Measurements from ENCODE around the gene PXDN.

The PXDN gene

DNA sequence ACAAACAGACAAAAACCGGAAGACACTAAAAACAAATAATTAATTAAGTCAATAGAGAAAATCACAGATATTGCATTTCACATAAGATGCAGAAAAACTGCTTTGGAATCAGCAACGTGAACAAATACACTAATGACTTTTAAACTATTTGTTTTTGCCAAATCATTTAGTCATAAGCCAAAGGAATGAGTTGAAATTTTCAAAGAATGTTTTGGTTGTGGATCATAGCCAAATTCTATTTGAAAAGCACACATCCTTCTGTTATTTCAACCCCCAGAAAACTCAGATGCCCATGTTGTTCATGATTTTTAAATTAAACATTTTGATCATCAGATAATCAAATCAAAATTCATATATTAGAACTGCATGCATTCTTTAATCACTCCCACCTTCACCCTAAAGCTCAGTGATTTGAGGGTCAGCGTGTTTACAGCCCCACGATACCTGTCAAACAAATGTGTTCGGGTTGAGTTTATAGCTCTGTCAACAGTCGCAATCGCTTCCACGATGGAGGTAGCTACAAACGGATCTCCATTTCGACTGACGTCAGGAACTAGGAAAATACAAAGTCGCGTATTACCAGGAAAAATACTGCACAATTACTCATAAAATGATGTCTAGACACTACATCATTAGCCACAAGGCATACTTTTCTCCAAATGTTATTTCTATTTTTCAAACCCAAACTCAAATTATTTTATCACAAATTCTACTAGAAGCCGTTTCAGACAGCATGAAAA, 90.2 kb downstream of the PXDN start:
- no peak for DNase-seq (ENCODE audit: low read depth in 1 of 2, low spot score in 1 of 2)

DNA sequence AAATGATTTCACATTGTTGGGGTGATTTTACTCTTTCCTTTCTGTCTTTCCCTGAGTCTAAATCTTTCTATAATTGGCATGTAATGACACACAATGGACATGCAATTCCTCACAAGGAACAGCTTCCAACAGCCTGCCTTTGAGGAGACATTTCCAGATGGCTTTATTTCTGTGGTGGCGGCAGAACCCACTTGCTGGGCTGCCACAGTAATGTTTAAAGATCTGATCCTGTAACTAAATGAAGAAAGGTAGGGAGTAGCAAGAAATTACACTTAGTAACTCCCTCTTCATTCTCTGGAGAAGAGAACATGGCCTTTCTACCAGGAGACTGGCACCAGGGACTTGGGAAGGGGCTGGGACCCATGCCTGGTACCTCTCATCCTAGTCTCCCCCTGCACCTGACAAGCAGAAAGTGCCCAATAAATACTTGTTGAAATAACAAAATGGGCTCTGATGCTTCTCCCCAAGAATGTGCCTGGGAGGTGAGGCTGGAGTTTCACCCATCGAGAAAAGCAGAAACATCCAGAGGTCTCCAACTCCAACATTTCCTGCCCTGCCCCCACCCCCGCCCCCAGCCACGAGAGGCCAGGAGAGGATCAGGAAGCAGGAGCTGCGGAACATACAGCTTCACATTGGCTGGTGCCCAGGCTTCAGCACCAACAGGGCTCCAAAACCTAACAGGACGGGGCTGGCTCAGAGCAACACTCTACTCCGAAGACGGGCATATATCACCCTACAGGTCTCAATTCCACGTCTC, 92.1 kb downstream of the PXDN start:
- DNase-seq (ENCODE audit: low read depth in 1 of 2, low spot score in 1 of 2), result no peak

- DNase-seq (ENCODE audit: low read depth in 1 of 2, low spot score in 1 of 2), result no peak
Measured at GRCh38 chr2:1651121-1652033, 92.9 kb downstream of the PXDN start.

- no peak for DNase-seq (ENCODE audit: low read depth in 1 of 2, low spot score in 1 of 2)
Measured at GRCh38 chr2:1650085-1650872, 94.0 kb downstream of the PXDN start.

GRCh38 chr2:1649103-1650084, 94.9 kb downstream of the PXDN start:
- no peak for DNase-seq (ENCODE audit: low read depth in 1 of 2, low spot score in 1 of 2)

GRCh38 chr2:1648241-1649102, 95.8 kb downstream of the PXDN start:
- no peak for DNase-seq (ENCODE audit: low read depth in 1 of 2, low spot score in 1 of 2)

DNA sequence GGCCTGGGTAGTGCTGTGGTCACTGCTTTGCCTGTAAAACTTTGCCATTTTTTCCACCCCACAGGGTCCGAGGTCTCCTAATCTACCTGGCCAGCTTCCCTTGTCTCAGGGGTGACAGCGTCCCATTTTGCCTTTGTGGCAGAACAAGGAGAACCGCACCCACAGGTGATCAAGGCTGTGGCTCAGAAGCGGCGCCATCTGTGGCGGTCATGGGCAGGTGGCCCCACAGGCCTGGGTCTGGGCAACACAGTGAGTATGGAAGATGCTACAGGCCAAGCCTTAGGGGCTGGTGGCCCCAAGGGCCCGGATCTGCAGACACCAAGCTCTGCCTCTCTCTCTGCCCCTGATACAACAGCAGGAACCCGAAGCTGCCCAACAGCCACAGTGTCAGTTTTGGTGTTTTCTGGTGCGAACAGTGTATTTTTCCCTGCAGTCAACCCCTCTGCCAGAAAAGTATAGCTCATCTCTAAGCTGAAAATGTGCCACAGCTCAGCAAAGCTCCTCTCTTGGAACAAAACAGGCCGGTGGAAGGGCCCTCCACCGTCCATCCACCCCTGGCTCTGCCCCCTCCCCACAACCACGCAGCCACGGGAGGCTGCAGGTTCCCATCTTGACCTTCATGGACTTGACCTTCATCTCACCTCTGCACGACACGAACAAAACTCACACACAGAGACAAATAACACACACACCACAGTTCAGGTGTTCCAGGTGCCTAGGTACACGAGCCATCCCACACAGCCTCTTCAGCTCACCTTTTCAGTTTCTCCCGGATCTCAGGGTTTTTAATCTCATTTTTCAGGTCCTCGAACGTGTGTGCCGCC, 96.7 kb downstream of the PXDN start:
- no peak for DNase-seq (ENCODE audit: low read depth in 1 of 2, low spot score in 1 of 2)

DNA sequence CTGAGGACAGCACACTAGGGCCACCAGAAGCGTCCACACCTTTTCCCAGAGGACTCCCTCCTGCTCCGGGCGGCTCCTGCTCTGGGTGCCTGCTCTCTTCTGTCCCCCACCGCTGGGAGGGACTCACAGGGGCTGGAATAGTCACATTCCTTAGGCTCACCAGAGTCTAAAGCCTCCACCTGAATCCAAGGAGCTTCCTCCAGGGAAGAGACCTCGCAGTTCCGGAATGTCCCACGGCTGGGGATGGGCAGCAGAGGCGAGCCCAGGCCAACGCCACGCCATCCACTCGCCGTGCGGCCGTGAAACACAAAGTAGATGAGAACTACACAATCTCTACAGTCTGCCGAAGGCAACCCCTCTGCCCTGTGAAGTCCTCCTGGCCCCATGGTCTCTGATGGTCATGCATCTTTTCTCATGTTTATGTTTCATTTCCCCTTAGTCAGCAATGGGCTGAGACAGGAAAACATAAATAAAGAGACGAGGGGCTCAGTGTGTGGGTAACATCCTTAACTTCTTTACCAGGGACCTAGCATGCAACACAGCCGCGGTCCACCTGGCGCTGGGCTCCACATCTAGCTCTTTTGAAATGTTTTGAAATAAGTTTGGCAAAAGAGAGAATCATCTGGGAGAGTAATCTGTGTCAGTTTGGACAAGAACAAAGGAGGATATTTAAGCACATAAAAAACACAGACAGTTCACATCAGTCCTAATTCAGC, 98.4 kb downstream of the PXDN start:
- DNase-seq (ENCODE audit: low read depth in 1 of 2, low spot score in 1 of 2), result no peak

GRCh38 chr2:1644427-1644826, 99.9 kb downstream of the PXDN start:
- DNase-seq (ENCODE audit: low read depth in 1 of 2, low spot score in 1 of 2), result no peak

GRCh38 chr2:1642993-1643619, 101.2 kb downstream of the PXDN start:
- DNase-seq (ENCODE audit: low read depth in 1 of 2, low spot score in 1 of 2), result no peak

GRCh38 chr2:1642066-1642861, 102.1 kb downstream of the PXDN start:
- no peak for DNase-seq (ENCODE audit: low read depth in 1 of 2, low spot score in 1 of 2)

DNA sequence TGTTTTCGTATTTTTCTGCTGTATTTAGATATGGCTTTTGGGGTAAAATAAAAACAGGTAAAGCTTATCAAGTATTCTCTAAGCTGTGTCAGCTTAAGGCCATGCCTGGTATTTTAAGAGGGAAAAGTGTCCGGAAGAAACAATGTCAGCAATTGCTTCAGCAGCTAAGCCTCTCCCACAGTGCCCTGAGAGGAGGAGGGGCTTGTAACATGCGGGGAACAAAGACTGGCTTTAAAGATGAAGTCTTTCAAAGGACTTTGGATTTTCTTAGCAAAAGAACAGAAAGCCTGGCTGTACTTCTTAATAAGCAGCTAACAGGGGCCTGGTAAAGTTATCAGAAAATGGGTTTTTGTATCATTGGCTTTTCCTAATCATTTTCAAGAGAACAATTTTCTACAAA, 102.8 kb downstream of the PXDN start:
- DNase-seq (ENCODE audit: low read depth in 1 of 2, low spot score in 1 of 2), result no peak

DNA sequence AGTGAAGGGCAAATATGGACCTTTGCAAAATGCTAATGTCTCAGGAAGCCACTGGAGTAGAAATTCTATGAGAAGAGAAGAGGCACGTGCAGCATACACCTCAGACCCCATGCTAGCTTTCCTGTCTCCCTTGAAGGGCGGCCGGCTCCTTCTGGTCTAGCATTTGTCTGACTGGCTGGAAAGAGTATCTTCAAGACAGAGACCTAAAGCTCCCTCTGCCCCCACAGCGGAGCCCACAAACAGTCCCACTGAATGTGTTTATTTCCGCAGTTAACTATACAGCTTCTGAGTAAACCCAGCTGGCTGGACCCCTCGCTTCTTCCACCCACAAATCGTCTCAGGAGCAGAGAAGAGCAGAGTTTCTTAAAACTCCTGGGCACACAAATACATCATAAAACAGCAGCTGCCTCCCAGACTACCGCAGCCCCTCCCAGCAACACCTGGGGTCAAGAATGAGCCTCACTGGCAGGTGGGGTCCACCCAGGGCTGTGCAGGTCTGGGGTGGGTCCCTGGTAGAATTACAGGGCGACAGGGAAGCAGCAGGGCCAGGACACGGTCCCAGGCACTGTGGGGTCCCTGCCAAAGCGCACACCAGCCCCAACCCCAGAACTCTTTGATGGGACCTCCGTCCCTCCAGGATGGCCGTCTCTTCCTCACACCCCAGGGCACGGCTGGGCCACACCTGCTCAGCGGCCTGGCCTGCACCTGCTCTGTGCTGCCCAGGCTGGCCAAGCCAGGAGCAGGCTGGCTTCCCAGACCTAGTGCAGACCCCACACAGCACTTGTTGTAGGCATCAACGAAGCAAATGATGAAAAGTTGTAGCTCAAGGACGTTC, 103.8 kb downstream of the PXDN start:
- no peak for DNase-seq (ENCODE audit: low read depth in 1 of 2, low spot score in 1 of 2)

GRCh38 chr2:1639086-1639858, 105.0 kb downstream of the PXDN start:
- DNase-seq (ENCODE audit: low read depth in 1 of 2, low spot score in 1 of 2), result no peak
